Naive thymus-derived CD8-positive, alpha-beta T cell (primary cell): Measurements from ENCODE around the gene PLRG1. TPM values are rescaled to one million over a fixed set of nuclear protein-coding genes. Genes with fewer than 3 reads are reported as not detected.

ENCODE experiments used
- ATAC-seq, 2 donors: fragments of 150-1000 bp; cut with Tn5 transposase in 1 of 2; sonication (Bioruptor Pico), chemical (Tn5 transposase) in 1 of 2; 1 replicate in 1 of 2; 2 replicates in 1 of 2; pipeline ENCODE4 v1.10.0; 2021; ENCODE audit warnings: mild to moderate bottlenecking in 2 of 2, moderate library complexity in 2 of 2
- POLR2A ChIA-PET: fragments of 350-600 bp; sonication (Branson Sonifier 250); formaldehyde crosslinking; loops from one replicate; lab custom pipeline; 2021; ENCODE audit warnings: antibody characterized with exemption; lab: Charles Lee
- DNase-seq, 10 donors: peaks; one replicate each; pipeline versions ENCODE4 v3.0.0 to v3.0.0-alpha.2; 2020 to 2022
- H3K27ac Mint-ChIP-seq, 10 donors: one replicate each; pipeline ENCODE4 v1.8.0; 2020 to 2022; ENCODE audit warnings: mild to moderate bottlenecking in 10 of 10, mixed read lengths in 10 of 10, moderate library complexity in 4 of 10, inconsistent platforms in 1 of 10
- H3K27me3 Mint-ChIP-seq, 5 donors: one replicate each; pipeline ENCODE4 v1.8.0; 2021 to 2022; ENCODE audit warnings: mixed read lengths in 5 of 5
- H3K36me3 Mint-ChIP-seq, 3 donors: one replicate each; pipeline ENCODE4 v1.8.0; 2020 to 2022; ENCODE audit warnings: mixed read lengths in 3 of 3, mild to moderate bottlenecking in 2 of 3, inconsistent platforms in 1 of 3
- H3K4me1 Mint-ChIP-seq, 4 donors: one replicate each; pipeline ENCODE4 v1.8.0; 2021 to 2022; ENCODE audit warnings: mixed read lengths in 4 of 4
- H3K4me3 Mint-ChIP-seq, 10 donors: one replicate each; pipeline ENCODE4 v1.8.0; 2020 to 2022; ENCODE audit warnings: mild to moderate bottlenecking in 10 of 10, mixed read lengths in 10 of 10, moderate library complexity in 6 of 10, inconsistent platforms in 1 of 10
- H3K9me3 Mint-ChIP-seq, 9 donors: one replicate each; pipeline ENCODE4 v1.8.0; 2020 to 2022; ENCODE audit warnings: mixed read lengths in 9 of 9, mild to moderate bottlenecking in 3 of 9, inconsistent platforms in 1 of 9, moderate library complexity in 1 of 9
- polyA plus RNA-seq, 3 donors: library from polyadenylated mRNA; unstranded; fragments of 300-500 nt; fragmentation: Illumina TruSeq; gene quantifications; one replicate each; pipeline ENCODE4 v1.2.3, GENCODE V29; 2021
- total RNA-seq, 8 experiments: library from RNA in 2 of 8; stranded (reverse) in 2 of 8; gene quantifications; one replicate each; pipeline ENCODE4 v1.2.3 and lab custom pipeline; 2021 to 2026

Gene PLRG1
- total and polyA plus RNA-seq, 5 experiments from 2014 or later = 86.2 to 92.4 (median 90.4) TPM

GRCh38 chr4:154529728-154530519 is 20.3 kb downstream of the PLRG1 start:
- POLR2A ChIA-PET = no interaction called here
- H3K27me3 Mint-ChIP-seq = peaks cover 6 to 27% (median 9%) of the 10 kb centered on the region in 5 donors
- H3K4me3 Mint-ChIP-seq = no peak overlapping the region

GRCh38 chr4:154528869-154529268 is 21.3 kb downstream of the PLRG1 start:
- Mint-ChIP-seq H3K27ac (no peak overlapping the region), H3K9me3 (no peaks in the 10 kb centered on the region), H3K4me1 (no peaks in the 10 kb centered on the region), H3K27me3 (peaks cover 13 to 33% (median 16%) of the 10 kb centered on the region in 5 donors), H3K36me3 (no peaks in the 10 kb centered on the region), H3K4me3 (no peak overlapping the region)
- POLR2A ChIA-PET = no interaction called here
- ATAC-seq = no peak
- no peak for DNase-seq

More at GRCh38 chr4:154529728-154530519, 20.3 kb downstream of the PLRG1 start:
- DNase-seq = no peak
- Mint-ChIP-seq H3K4me1 (no peaks in the 10 kb centered on the region), H3K27ac (no peak overlapping the region), H3K9me3 (no peaks in the 10 kb centered on the region), H3K36me3 (peaks cover 0 to 3% (median 0%) of the 10 kb centered on the region in 3 donors)
- no peak for ATAC-seq

- Mint-ChIP-seq H3K27me3 (peaks cover 15 to 46% (median 23%) of the 10 kb centered on the region in 5 donors), H3K4me1 (no peaks in the 10 kb centered on the region), H3K27ac (no peak overlapping the region), H3K4me3 (no peak overlapping the region), H3K36me3 (no peaks in the 10 kb centered on the region), H3K9me3 (no peaks in the 10 kb centered on the region)
- POLR2A ChIA-PET = no interaction called here
- DNase-seq (no peak), ATAC-seq (no peak)
These were observed 22.9 kb downstream of the PLRG1 start for GRCh38 chr4:154527308-154527707.

- H3K27me3 Mint-ChIP-seq = peaks cover 15 to 48% (median 23%) of the 10 kb centered on the region in 5 donors
- no peaks in the 10 kb centered on the region for H3K36me3 Mint-ChIP-seq
- H3K4me3 Mint-ChIP-seq = no peak overlapping the region
- DNase-seq = no peak
- POLR2A ChIA-PET = no interaction called here
- no peak overlapping the region for H3K27ac Mint-ChIP-seq
- no peaks in the 10 kb centered on the region for H3K9me3 Mint-ChIP-seq
- no peak for ATAC-seq
- no peaks in the 10 kb centered on the region for H3K4me1 Mint-ChIP-seq
These were observed 24.0 kb downstream of the PLRG1 start for GRCh38 chr4:154526151-154526550.

DNA sequence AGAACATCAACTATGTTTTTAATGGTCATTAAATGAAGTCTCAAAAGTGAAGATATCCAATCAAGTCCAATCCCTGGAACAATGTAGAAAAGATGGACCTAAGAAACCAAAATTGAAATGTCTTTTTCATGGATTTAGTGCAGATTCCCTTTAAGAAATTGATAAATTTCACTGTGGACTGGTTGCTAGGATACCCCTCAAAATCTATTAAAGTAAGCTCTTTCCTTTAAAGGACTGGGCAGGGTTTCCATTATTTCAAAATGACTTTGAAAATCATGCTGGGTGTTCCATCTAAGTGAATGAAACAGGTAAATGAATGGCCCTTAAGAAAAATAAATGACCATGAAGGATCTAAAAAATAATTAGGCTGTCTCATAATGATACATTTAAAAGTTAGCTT is 28.6 kb downstream of the PLRG1 start:
- ATAC-seq (no peak), DNase-seq (no peak)
- Mint-ChIP-seq H3K9me3 (no peaks in the 10 kb centered on the region), H3K27me3 (peaks cover 19 to 71% (median 42%) of the 10 kb centered on the region in 5 donors), H3K27ac (no peak overlapping the region), H3K4me3 (no peak overlapping the region), H3K36me3 (no peaks in the 10 kb centered on the region), H3K4me1 (peaks cover 0 to 3% (median 0%) of the 10 kb centered on the region in 4 donors)
- POLR2A ChIA-PET = no interaction called here

- H3K4me3 Mint-ChIP-seq = no peak overlapping the region
- POLR2A ChIA-PET = no interaction called here
- H3K9me3 Mint-ChIP-seq = no peaks in the 10 kb centered on the region
- H3K27ac Mint-ChIP-seq = no peak overlapping the region
- no peak for DNase-seq
- peaks cover 0 to 3% (median 0%) of the 10 kb centered on the region in 4 donors for H3K4me1 Mint-ChIP-seq
- H3K36me3 Mint-ChIP-seq = no peaks in the 10 kb centered on the region
- ATAC-seq = no peak
- H3K27me3 Mint-ChIP-seq = peaks cover 12 to 60% (median 41%) of the 10 kb centered on the region in 5 donors
These were observed 31.0 kb downstream of the PLRG1 start for GRCh38 chr4:154519214-154519613.

DNA sequence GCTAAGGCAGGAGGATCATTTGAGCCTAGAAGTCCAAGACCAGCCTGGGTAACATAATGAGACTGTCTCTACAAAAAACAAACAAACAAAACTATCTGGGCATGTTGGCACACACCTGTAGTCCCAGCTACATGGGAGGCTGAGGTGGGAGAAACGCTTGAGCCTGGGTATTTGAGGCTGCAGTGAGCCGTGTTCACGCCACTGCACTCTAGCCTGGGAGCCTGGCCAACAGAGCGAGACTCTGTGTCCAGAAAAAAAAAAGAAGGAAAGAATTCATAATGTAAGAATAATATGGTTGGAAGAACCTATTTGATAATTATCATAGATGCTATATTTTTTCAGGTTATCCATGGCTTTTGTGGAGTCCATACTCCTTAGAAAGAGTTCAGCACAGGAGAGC is 32.6 kb downstream of the PLRG1 start:
- Mint-ChIP-seq H3K36me3 (no peaks in the 10 kb centered on the region), H3K27ac (no peak overlapping the region), H3K9me3 (no peaks in the 10 kb centered on the region), H3K4me1 (peaks cover 0 to 3% (median 0%) of the 10 kb centered on the region in 4 donors), H3K27me3 (peaks cover 13 to 66% (median 38%) of the 10 kb centered on the region in 5 donors), H3K4me3 (no peak overlapping the region)
- DNase-seq = no peak
- POLR2A ChIA-PET = no interaction called here
- no peak for ATAC-seq

DNA sequence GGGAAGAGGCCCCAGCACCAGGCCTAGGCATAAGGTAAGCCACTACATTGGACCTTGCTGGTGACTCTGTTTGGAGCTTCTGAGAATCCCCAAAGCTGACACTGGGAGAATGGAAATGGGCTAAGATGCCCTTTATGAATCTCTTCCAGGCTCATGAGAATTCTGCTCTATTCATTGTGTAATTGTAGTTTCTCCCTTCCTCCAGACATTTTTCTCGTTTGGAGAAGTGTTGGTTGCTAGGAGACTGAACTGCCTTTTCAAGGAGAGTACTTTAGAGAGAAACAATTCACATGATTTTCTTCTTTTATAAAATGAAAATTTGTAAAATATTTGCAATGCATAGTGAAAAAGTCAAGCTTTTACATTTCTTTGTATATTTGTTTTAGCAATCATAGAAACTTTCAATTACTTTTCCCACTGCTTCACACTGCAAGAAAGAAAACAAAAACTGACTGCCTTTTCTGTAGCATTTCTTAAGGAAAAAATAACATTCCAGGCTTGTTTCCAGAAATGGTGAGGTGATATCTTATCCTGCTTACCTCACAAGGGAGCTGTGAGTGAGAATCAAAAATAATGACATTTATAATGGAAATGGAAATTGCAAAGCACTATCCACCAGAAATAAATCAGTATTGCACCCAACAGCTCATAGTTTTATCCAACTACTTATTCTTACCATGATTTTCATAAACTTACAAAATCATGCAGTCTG is 33.7 kb downstream of the PLRG1 start:
- POLR2A ChIA-PET = no interaction called here
- no peaks in the 10 kb centered on the region for H3K9me3 Mint-ChIP-seq
- H3K27me3 Mint-ChIP-seq = peaks cover 14 to 71% (median 33%) of the 10 kb centered on the region in 5 donors
- peaks cover 0 to 3% (median 0%) of the 10 kb centered on the region in 4 donors for H3K4me1 Mint-ChIP-seq
- no peak overlapping the region for H3K4me3 Mint-ChIP-seq
- H3K27ac Mint-ChIP-seq = no peak overlapping the region
- DNase-seq (no peak), ATAC-seq (no peak)
- no peaks in the 10 kb centered on the region for H3K36me3 Mint-ChIP-seq

GRCh38 chr4:154511981-154512380 is 38.2 kb downstream of the PLRG1 start:
- POLR2A ChIA-PET = no interaction called here
- peaks cover 12 to 53% (median 25%) of the 10 kb centered on the region in 5 donors for H3K27me3 Mint-ChIP-seq
- H3K4me3 Mint-ChIP-seq = no peak overlapping the region
- no peak overlapping the region for H3K27ac Mint-ChIP-seq
- H3K4me1 Mint-ChIP-seq = no peaks in the 10 kb centered on the region
- H3K9me3 Mint-ChIP-seq = no peaks in the 10 kb centered on the region
- ATAC-seq (no peak), DNase-seq (no peak)
- no peaks in the 10 kb centered on the region for H3K36me3 Mint-ChIP-seq

DNA sequence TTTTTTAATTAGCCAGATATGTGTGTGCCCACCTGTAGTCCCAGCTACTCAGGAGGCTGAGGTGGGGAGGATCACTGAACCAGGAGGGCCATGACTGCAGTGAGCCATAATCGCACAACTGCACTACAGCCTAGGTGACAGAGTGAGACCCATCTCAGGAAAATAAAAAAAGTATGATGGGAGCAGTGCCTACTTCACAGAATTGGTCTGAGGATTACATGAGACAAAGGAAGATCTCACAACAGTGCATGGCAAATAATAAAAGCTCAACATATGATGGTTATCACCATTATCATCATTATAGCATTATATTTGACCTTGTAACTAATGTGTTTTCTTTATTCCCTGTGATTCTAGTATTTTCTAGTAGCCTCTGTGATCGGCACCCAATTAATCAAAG is 38.7 kb downstream of the PLRG1 start:
- Mint-ChIP-seq H3K27me3 (peaks cover 12 to 57% (median 25%) of the 10 kb centered on the region in 5 donors), H3K4me3 (no peak overlapping the region), H3K9me3 (no peaks in the 10 kb centered on the region), H3K27ac (no peak overlapping the region), H3K36me3 (no peaks in the 10 kb centered on the region), H3K4me1 (no peaks in the 10 kb centered on the region)
- ATAC-seq (no peak), DNase-seq (no peak)
- POLR2A ChIA-PET = no interaction called here

DNA sequence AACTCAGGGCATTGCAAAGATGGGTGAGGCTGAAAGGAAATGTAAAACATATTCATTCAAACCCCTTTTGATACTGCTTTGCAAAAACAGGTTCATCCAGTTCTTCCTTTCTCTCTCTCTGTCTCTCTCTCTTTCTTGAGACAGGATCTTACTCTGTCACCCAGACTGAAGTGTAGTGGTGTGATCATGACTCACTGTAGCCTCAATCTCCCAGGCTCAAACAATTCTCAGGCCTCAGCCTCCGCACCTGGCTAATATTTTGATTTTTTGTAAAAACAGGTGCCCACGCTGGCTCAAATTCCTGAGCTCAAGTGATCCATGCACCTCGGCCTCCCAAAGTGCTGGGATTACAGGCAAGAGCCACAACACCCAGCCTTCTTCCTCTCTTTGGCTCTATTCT is 43.0 kb downstream of the PLRG1 start:
- Mint-ChIP-seq H3K27ac (no peak overlapping the region), H3K36me3 (no peaks in the 10 kb centered on the region), H3K4me3 (no peak overlapping the region), H3K4me1 (no peaks in the 10 kb centered on the region), H3K27me3 (peaks cover 12 to 60% (median 30%) of the 10 kb centered on the region in 5 donors), H3K9me3 (no peaks in the 10 kb centered on the region)
- DNase-seq = no peak
- no peak for ATAC-seq
- POLR2A ChIA-PET = no interaction called here

DNA sequence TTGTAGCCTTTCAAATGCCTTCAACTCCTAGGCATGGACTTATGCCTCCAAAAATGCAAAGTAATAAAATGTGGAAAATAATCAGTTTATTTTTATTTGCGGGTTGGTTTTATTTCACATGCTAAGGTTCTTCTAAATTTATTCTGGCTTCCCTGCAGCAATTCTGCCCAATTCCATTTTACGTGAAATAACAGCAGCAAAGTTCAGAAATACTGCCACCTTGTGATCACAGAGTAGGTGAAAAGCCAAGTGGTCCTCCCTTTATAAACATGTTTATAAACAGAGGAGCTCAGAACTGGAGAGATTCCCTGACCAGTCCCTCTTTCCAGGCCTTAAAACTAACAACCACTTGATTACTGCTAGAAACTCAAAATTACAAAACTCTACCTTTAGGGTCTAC is 43.9 kb downstream of the PLRG1 start:
- Mint-ChIP-seq H3K9me3 (no peaks in the 10 kb centered on the region), H3K27me3 (peaks cover 13 to 56% (median 28%) of the 10 kb centered on the region in 5 donors), H3K4me1 (no peaks in the 10 kb centered on the region), H3K36me3 (no peaks in the 10 kb centered on the region), H3K4me3 (no peak overlapping the region), H3K27ac (no peak overlapping the region)
- ATAC-seq (no peak), DNase-seq (no peak)
- POLR2A ChIA-PET = no interaction called here

GRCh38 chr4:154503598-154503997 is 46.6 kb downstream of the PLRG1 start:
- peaks cover 23 to 65% (median 32%) of the 10 kb centered on the region in 5 donors for H3K27me3 Mint-ChIP-seq

More at GRCh38 chr4:154503598-154503997, 46.6 kb downstream of the PLRG1 start:
- DNase-seq (no peak), ATAC-seq (no peak)
- POLR2A ChIA-PET = no interaction called here
- H3K9me3 Mint-ChIP-seq = no peaks in the 10 kb centered on the region
- no peak overlapping the region for H3K4me3 Mint-ChIP-seq
- no peak overlapping the region for H3K27ac Mint-ChIP-seq
- no peaks in the 10 kb centered on the region for H3K36me3 Mint-ChIP-seq
- H3K4me1 Mint-ChIP-seq = no peaks in the 10 kb centered on the region
